Hepatocyte (in vitro differentiated cells): ENCODE measurements around the gene LIMK2. TPM values are rescaled to one million over a fixed set of nuclear protein-coding genes. Genes with fewer than 3 reads are reported as not detected.

Source experiments
- DNase-seq: peaks from one replicate; pipeline ENCODE4 v3.0.0-alpha.2; 2016; ENCODE audit warnings: low spot score
- H2AFZ ChIP-seq: fragments of 200-600 bp; sonication (generic); 2 replicates; pipeline ENCODE4 v1.6.0; 2016; ENCODE audit warnings: antibody characterized with exemption, mild to moderate bottlenecking
- H3K27ac ChIP-seq: fragments of 200-600 bp; sonication (generic); 2 replicates; pipeline ENCODE4 v1.5.1; 2016; ENCODE audit warnings: mild to moderate bottlenecking
- H3K27me3 ChIP-seq: fragments of 200-600 bp; sonication (generic); 2 replicates; pipeline ENCODE4 v1.6.1; 2016
- H3K36me3 ChIP-seq: fragments of 200-600 bp; sonication (generic); replicated peaks from 2 replicates; pipeline ENCODE4 v1.5.1; 2016; ENCODE audit warnings: low read depth; ENCODE audit not compliant: insufficient read depth
- H3K4me1 ChIP-seq: fragments of 200-600 bp; sonication (generic); 2 replicates; pipeline ENCODE4 v1.5.1; 2016; ENCODE audit warnings: mild to moderate bottlenecking, moderate library complexity; ENCODE audit not compliant: insufficient read depth
- H3K4me2 ChIP-seq: fragments of 200-600 bp; sonication (generic); 2 replicates; pipeline ENCODE4 v1.6.0; 2016
- H3K4me3 ChIP-seq: fragments of 200-600 bp; sonication (generic); 2 replicates; pipeline ENCODE4 v1.5.1; 2016; ENCODE audit warnings: mild to moderate bottlenecking
- H3K79me2 ChIP-seq: fragments of 200-600 bp; sonication (generic); 2 replicates; pipeline ENCODE4 v1.6.0; 2017; ENCODE audit warnings: mild to moderate bottlenecking
- H3K9me2 ChIP-seq: fragments of 200-600 bp; sonication (generic); replicated peaks from 2 replicates; pipeline ENCODE4 v1.6.0; 2017; ENCODE audit warnings: mild to moderate bottlenecking; ENCODE audit not compliant: insufficient read depth
- H3K9me3 ChIP-seq: fragments of 200-600 bp; sonication (generic); 2 replicates; pipeline ENCODE4 v1.5.1; 2016; ENCODE audit warnings: low read depth, mild to moderate bottlenecking
- H4K20me1 ChIP-seq: fragments of 200-600 bp; sonication (generic); 2 replicates; pipeline ENCODE4 v1.6.0; 2016; ENCODE audit warnings: mild to moderate bottlenecking; ENCODE audit not compliant: insufficient read depth, poor library complexity, severe bottlenecking
- EZH2 ChIP-seq: fragments of 200-600 bp; sonication (generic); IDR thresholded peaks from 2 replicates; pipeline ENCODE4 v1.6.1; 2016; ENCODE audit warnings: antibody characterized with exemption, mild to moderate bottlenecking, borderline replicate concordance
- EZH2phosphoT487 ChIP-seq: fragments of 200-600 bp; sonication (generic); IDR thresholded peaks from one replicate; pipeline ENCODE4 v1.6.1; 2018; ENCODE audit warnings: antibody characterized with exemption, mild to moderate bottlenecking, low read depth, moderate library complexity; ENCODE audit not compliant: unreplicated experiment, severe bottlenecking
- WGBS: methylation state at CpG from one replicate; pipeline ENCODE4 v1.1.6; 2016; ENCODE audit warnings: low lambda C conversion rate; ENCODE audit errors: missing lambda C conversion rate; 5-methylcytosine and 5-hydroxymethylcytosine counted together
- polyA plus RNA-seq: library from polyadenylated mRNA; unstranded; fragments of >200 nt; fragmentation: Nextera tagmentation; extraction: Ambion mirVana; gene quantifications from 2 replicates; pipeline ENCODE4 v1.2.1, GENCODE V29; 2016
- total RNA-seq: library from RNA; depleted of rRNA; stranded (reverse); fragments of >200 nt; gene quantifications from 2 replicates; pipeline ENCODE4 v1.2.3, GENCODE V29; 2014
- TF ChIP-seq, protein P1 (sequence below): fragments of 200-600 bp; sonication (generic); IDR thresholded peaks from 2 replicates; pipeline ENCODE4 v1.5.1; 2016; ENCODE audit warnings: antibody characterized with exemption, mild to moderate bottlenecking; ENCODE audit not compliant: poor library complexity

LIMK2 gene
- total and polyA plus RNA-seq, 2 experiments from 2014 or later: 45.9 to 49.9 TPM

DNA sequence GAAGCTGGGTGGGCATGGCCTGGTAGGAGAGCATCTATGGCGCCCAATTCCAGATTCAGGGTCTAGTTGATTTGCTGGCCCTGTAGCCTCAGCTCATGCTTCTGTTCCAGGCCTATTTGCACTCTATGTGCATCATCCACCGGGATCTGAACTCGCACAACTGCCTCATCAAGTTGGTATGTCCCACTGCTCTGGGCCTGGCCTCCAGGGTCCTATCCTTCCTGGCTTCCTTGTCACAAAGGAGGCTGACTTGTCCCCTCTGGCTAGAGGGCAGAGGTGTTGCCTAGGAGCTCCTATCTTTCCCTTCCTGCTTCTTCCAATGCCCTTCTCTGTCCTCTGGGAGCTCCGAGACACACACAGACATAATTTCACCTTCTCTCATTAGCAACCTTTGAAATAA is 58.9 kb downstream of the LIMK2 start:
- Histone ChIP-seq H3K27me3 (no peaks in the 10 kb centered on the region), H3K9me3 (no peaks in the 10 kb centered on the region), H3K79me2 (no peaks in the 10 kb centered on the region), H3K4me2 (no peak overlapping the region), H3K36me3 (peaks cover 4% of the 10 kb centered on the region), H3K4me3 (no peak overlapping the region), H3K4me1 (peaks cover 19% of the 10 kb centered on the region), H3K9me2 (no peaks in the 10 kb centered on the region), H4K20me1 (no peaks in the 10 kb centered on the region), H3K27ac (peak overlapping the region; percentile 88), H2AFZ (no peak overlapping the region)
- no peak for TF ChIP-seq EZH2phosphoT487
- TF ChIP-seq, protein P1, sequence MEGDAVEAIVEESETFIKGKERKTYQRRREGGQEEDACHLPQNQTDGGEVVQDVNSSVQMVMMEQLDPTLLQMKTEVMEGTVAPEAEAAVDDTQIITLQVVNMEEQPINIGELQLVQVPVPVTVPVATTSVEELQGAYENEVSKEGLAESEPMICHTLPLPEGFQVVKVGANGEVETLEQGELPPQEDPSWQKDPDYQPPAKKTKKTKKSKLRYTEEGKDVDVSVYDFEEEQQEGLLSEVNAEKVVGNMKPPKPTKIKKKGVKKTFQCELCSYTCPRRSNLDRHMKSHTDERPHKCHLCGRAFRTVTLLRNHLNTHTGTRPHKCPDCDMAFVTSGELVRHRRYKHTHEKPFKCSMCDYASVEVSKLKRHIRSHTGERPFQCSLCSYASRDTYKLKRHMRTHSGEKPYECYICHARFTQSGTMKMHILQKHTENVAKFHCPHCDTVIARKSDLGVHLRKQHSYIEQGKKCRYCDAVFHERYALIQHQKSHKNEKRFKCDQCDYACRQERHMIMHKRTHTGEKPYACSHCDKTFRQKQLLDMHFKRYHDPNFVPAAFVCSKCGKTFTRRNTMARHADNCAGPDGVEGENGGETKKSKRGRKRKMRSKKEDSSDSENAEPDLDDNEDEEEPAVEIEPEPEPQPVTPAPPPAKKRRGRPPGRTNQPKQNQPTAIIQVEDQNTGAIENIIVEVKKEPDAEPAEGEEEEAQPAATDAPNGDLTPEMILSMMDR: no peak
- TF ChIP-seq EZH2: no peak
- 84% methylated on average over 4 of the region's 4 CpGs for WGBS
- no peak for DNase-seq

DNA sequence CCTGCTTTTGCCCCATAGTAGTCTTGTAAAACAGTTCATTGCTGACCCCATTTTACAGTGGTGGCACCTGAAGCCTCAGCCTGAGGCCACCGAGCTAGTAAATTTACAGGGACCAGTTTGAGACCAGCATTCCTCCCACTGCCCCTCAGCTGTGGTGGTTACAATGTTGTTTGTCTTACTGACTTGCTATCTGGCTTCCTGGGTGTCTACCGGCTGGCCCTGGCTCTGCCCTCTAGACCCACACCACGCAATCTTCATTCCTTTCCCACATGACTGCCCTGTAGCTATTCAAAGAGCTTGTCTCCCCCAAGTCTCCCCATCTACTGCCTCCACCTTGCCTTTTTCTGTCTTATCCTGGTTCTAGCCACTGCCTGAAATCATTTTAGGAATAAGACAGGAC is 59.4 kb downstream of the LIMK2 start:
- TF ChIP-seq EZH2 (no peak), EZH2phosphoT487 (no peak)
- TF ChIP-seq, protein P1: no peak

DNA sequence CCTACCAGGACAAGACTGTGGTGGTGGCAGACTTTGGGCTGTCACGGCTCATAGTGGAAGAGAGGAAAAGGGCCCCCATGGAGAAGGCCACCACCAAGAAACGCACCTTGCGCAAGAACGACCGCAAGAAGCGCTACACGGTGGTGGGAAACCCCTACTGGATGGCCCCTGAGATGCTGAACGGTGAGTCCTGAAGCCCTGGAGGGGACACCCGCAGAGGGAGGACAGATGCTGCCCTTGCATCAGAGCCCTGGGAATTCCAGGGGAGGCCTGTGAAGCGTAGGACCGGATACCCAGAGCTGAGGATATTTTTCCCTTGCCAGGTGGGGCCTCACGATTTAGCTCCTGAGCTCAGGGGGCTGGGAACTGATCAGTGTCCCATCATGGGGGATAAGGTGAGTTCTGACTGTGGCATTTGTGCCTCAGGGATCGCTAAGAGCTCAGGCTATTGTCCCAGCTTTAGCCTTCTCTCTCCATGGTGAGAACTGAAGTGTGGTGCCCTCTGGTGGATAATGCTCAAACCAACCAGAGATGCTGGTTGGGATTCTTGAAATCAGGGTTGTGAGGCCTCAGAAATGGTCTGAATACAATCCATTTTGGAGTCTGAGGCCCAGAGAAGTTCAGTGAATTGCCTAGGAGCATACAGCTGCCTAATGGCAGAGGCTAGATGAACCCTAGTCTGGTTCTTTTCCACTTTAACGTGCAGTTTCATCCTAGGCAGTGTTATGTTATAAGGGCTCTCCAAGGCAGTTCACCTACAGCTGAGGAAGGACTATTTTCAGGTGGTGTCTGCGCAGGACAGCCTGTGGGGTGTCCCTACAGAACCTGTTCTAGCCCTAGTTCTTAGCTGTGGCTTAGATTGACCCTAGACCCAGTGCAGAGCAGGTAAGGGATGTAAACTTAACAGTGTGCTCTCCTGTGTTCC is 60.7 kb downstream of the LIMK2 start:
- no peaks in the 10 kb centered on the region for H3K9me3 ChIP-seq
- H3K4me1 ChIP-seq: peaks cover 19% of the 10 kb centered on the region
- peak; percentile 83 for DNase-seq
- H2AFZ ChIP-seq: no peak overlapping the region
- H3K9me2 ChIP-seq: no peaks in the 10 kb centered on the region
- no peaks in the 10 kb centered on the region for H3K27me3 ChIP-seq
- 75% methylated on average over 15 of the region's 15 CpGs for WGBS
- H3K4me2 ChIP-seq: no peak overlapping the region
- no peaks in the 10 kb centered on the region for H3K79me2 ChIP-seq
- TF ChIP-seq, protein P1: peak; percentile 72
- TF ChIP-seq EZH2phosphoT487: no peak
- no peaks in the 10 kb centered on the region for H4K20me1 ChIP-seq
- H3K4me3 ChIP-seq: no peak overlapping the region
- peaks cover 4% of the 10 kb centered on the region for H3K36me3 ChIP-seq
- no peak overlapping the region for H3K27ac ChIP-seq

More for the DNA sequence above, 59.4 kb downstream of the LIMK2 start:
- DNase-seq: peak; percentile 49
- WGBS: 45% methylated on average over 3 of the region's 3 CpGs
- peaks cover 4% of the 10 kb centered on the region for H3K36me3 ChIP-seq
- H2AFZ ChIP-seq: no peak overlapping the region
- no peaks in the 10 kb centered on the region for H3K9me3 ChIP-seq
- no peak overlapping the region for H3K4me3 ChIP-seq
- no peaks in the 10 kb centered on the region for H3K27me3 ChIP-seq
- no peaks in the 10 kb centered on the region for H4K20me1 ChIP-seq
- no peak overlapping the region for H3K4me2 ChIP-seq
- no peaks in the 10 kb centered on the region for H3K79me2 ChIP-seq
- no peaks in the 10 kb centered on the region for H3K9me2 ChIP-seq
- H3K27ac ChIP-seq: peak overlapping the region; percentile 88
- H3K4me1 ChIP-seq: peaks cover 19% of the 10 kb centered on the region
